GM19240 (cell line): Measurements from ENCODE around the gene PABPN1.
A peak's percentile ranks its signal among the peaks of the same experiment; 100 is the strongest.
"Not testable (repeated sequence)": the region's sequence is repeated elsewhere in the genome, so short reads cannot be mapped to it uniquely, and the experiment has no call there.

ENCODE experiments used
- DNase-seq: peaks from one replicate; pipeline ENCODE4 v3.0.0; 2011; ENCODE audit warnings: low spot score; ENCODE audit not compliant: insufficient read length

The PABPN1 gene

DNA sequence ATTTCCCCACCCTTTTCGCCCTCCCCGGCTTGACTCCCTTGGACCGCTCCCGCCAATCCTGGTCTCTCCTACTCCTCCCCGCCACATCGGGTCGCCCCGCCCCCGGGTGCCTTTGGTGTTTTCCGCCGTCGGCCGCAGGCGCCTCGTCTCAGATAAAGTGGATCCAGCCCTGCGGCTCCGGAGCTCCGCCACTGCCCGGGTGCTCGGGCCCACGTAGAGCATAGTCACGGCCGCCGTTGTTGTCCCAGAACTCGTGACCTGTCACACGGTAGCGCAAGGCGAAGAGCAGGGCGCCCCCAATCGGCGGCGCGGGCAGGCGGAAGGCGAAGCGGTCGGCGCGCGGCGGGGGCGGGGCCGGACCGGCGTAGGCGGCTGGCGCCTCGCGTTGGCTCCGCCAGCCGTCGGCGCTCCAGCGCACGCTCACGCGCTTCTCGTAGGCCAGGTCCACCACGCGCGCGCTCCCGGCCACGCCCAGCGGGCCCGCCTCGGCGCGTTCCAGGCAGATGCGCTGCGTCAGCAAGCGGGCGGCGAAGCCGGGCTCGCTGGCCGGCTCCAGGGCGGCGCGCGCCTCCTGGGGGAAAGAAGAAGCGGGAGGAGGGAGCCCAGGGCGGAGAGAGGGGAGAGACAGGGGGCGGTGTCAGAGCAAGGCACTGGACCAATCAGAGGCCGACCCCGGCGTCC lies 19.8 kb upstream of the PABPN1 start:
- peak; percentile 93 for DNase-seq

DNA sequence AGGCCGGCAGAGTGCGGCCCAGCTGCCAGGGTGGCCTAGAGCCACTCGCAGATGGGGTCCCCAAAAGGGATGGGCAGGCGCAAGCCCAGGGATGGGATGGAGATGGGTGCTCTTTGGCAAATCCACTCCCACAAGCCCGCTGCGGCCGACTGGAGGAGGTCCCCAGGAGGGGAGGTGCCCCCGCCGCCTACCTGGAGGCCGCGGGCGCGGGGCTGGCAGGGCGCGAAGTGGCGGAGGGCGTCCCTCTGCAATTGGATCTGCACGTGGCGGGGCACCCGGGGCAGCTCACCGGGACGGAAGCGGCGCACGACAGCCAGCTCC lies 19.3 kb upstream of the PABPN1 start:
- no peak for DNase-seq

DNA sequence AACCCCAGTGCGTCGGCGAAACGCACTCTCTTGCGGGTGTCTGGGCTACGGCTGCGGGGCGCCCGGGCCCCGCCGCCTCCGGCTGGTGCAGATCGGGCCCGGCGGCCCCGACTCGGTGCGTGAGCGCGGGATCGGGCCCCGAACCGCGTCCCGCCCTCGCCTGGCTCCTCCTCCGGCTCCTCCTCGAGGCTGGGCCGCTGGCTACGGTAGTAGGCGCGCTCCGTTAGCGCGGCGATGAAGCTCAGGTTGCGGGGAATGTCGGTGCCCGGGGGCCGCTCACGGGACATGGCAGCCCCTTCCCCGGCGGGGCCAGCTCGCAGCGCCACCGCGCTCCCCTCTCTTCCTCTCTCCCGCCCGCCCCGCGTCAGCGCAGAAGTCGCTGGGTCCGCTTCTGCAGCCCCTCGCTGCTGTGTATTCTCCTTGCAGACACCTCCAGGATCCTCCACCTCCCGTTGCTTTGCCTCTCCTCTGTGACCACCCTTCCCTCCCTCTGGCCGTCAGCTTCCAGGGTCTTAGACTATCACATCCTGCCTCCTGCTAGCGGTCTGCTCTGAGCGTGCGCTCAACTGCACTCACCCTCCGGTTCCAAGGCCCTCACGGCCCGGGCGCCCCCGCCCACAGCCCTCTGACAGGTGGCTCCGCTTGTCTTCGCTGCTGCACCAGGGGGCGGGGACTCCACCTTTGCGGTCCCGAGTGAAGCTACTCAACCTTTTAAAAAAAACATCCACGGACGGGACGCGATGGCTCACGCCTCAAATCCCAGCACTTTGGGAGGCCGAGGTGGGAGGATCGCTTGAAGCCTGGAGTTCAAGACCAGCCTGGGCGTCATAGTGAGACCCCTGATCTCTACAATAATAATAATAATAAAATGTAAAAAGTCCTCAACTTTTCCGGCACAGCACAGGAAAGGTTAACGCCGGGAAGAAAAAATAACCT lies 18.7 kb upstream of the PABPN1 start, which contains the start of gene PPP1R3E:
PPP1R3E (minus strand) TSS at position 570 of the 936 bp plus-strand sequence; CDS start at position 287, 283 bp downstream.
- no peak for DNase-seq

DNA sequence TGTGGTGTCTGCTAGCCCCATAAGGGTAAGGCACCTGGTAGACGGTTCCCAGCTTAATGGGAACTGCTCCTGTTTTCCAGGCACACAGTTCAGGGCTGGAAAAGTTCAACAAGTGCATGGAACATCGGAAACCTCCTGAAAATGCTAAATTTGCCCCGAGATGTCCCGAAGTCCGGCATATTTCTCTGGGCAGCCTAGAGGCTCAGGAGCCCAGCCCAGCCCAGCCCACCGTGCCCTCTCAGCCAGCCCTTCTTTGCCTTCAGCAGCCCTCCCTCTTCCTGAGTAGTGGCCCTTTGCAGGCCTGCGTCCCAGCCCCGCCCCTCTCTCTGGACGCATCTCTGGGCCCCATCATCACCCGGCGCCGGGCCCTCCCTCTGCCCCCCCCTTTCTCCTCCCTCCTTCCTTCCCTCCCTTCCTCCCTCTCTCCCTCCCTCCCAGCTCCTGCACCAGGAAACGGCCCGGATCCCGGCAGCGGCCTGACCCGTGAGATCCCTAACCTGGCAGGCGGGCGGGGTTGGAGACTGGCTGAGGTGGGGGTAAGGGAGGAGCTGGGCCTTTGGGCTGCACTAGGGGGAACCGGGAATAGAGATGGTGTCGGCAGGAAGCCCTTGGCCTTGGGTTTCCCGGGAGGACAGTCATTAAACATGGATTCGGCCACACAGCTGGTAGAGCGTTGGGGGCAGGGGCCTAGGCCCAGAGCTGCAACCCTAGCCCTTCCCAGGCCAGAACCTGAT lies 14.7 kb upstream of the PABPN1 start, which contains the start of gene BCL2L2:
BCL2L2 (plus strand) TSS at position 422 of the 734 bp plus-strand sequence. CDS start 935 bp downstream, outside the sequence.
- no peak for DNase-seq

DNA sequence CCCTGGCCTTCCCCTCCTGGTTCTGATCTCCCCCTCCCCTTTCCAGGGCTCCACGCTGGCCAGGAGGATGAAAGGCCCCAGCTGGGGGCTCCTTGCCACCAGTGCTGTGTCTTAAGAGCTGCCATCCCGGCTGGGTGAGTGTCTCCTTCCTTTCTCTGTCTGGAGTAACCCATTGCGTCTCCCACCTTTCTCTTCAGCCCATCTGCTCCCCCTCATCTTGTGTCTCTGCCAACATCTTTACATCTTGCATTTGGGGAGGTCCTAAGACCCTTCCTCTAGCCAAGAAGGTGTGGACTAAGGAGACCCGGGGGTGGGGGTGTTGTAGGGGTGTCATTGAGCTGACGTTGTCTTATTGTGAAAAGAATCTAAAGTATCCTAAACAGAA lies 14.1 kb upstream of the PABPN1 start:
- no peak for DNase-seq

DNA sequence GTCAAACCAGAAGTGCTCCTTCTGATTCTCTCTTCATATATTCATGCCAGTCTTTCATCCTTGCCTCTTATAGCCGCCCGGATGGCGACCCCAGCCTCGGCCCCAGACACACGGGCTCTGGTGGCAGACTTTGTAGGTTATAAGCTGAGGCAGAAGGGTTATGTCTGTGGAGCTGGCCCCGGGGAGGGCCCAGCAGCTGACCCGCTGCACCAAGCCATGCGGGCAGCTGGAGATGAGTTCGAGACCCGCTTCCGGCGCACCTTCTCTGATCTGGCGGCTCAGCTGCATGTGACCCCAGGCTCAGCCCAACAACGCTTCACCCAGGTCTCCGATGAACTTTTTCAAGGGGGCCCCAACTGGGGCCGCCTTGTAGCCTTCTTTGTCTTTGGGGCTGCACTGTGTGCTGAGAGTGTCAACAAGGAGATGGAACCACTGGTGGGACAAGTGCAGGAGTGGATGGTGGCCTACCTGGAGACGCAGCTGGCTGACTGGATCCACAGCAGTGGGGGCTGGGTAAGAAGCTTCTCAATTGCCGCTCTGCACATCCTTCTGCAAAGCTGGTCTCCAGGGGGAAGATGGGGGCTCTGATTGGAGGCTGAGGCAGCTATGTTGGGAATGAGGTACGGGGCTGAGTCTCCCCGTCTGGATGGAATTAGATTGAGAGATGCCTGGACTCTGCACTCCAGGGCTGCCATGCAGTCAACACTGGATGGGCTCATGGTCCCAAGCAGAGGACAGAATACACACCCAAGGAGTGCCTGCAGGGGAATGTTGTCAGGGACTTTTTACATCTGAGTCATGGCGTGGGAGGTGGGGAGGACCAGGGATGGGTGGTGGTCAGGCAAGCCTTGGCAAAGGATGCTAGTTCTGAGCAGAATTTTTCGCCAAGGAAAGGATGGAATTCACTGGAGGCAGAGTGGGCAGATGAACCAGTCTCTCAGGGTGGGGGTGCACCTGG lies 13.3 kb upstream of the PABPN1 start:
- no peak for DNase-seq

DNA sequence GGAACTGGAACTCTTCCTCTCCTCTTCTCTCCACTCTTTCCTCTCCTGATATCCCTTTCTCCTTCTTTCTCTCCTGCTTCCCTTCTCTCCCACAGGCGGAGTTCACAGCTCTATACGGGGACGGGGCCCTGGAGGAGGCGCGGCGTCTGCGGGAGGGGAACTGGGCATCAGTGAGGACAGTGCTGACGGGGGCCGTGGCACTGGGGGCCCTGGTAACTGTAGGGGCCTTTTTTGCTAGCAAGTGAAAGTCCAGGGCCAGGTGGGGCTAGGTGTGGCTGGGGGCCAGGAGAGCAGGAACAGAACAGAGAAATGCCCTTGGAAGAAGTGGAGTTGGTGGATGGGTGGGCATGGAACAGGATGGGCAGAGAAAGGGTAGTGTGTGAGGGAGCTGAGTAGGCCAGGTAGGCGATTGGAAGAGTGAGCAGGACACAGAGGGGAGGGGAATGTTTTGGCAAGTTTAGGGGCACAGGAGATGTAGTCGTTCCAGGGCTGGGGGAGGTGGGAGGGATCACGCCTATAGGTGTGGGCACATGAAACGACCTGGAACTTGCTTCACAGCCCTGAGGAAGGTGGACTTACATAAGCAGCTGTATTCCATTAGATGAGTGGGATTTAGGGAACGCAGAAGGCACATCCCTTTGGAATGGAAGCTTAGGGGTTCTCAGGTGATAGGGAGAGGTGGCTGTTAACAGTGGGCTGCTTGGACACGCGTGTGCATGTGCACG lies 12.4 kb upstream of the PABPN1 start:
- DNase-seq, result no peak

DNA sequence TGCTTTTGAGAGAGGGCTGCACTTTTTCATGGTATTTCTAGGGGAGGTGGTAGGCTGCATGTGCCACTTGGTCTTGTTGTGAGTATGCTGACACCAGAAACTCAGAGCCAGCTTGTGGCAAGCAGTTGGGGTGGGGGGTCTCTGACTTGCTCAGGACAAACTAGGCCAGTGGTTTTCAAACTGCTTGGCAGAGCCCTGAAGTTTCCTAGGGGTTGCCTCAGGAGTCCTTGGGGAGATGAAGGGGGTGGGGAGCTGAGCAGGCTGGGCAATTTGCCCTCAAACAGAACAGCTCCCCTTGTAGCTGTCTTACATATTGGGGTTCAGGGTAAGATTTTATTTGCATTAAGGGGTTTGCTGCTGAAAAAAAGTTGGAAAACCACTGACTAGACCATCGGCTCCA lies 10.7 kb upstream of the PABPN1 start:
- DNase-seq, result no peak

DNA sequence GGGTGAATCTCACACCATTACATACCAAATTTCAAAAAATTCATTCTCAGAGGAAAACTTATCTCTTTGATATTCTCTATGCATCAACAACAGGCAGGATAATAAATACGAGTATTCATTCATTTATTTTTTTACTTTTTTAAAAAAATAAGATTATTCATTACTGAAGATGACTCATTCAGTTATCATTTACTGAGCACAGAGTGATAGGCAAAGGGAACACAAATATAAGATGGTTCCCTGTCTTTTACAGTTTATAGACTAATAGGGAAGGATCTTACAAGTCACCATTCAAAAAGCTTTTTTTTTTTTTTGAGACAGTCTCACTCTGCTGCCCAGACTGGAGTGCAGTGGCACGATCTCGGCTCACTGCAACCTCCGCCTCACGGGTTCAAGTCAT lies 5.0 kb upstream of the PABPN1 start:
- DNase-seq, result no peak

DNA sequence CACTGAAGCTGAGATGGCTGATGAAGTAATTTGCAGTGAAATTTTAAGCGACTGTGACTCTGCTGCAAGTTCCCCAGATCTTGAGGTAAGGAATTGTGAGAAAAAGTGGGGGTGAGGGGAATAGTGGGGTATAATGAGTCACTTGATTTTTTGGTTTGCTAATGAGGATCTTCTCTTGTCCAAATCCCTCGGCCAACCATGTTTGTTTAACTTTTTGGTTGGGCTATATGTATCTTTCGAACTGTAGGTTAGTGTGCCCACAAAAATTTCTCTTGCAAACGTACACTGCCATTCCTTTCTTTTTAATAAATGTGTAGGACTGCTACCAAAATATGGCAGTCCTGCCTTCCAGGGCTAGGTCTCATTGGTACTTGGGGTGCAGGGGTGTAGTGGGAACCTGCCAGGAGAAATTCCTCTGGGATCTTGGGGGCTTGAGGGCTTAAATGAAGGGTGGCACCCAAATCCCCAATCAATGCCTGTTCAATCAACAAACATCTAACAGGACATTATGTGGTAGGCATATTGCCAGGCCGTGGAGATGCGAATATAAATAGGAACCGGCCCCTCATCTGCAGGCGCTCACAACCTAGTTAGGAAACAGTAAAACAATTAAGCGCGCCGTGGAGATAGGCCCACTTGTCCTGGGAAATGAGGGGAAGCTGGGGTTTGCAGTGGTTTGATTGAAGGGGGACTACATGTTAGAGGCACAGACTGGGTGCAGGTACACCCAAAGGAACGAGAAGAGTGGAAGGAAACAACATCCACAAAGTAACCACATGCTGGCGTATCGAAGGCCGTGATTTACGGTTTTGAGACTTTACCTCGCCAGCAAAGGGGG lies 1.3 kb upstream of the PABPN1 start:
- no peak for DNase-seq

DNA sequence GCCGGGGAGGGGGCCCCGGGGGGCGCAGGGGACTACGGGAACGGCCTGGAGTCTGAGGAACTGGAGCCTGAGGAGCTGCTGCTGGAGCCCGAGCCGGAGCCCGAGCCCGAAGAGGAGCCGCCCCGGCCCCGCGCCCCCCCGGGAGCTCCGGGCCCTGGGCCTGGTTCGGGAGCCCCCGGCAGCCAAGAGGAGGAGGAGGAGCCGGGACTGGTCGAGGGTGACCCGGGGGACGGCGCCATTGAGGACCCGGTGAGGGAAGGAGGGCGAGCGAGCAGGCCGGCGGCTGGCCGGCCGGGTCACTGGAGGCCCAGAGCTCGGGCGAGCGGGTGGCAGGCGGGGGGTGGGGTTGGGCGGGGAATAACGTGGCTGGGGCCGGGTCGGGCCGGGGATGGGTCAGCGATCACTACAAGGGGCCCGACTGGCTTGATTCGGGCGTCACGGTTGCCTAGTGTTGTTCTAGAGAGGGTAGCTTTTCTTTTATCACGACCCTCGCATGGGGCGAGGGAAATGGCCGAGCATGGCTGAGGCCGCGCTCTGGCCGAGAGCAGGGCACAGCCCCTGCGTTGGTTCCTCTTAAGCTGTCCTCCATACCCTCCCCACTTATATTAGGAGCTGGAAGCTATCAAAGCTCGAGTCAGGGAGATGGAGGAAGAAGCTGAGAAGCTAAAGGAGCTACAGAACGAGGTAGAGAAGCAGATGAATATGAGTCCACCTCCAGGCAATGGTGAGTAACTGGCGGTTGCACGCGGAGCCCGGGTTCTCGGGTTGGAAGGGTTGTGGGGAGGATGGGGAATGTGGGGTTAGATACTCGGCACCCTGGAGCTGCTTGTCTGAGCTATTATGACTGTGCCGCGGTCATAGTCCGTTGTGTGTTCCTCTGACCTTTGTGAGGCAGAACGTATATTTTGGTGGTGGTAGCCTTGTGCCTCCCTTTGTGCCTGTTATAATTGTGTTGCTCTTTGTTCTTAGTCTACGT lies 603 bp downstream of the PABPN1 start:
- no peak for DNase-seq

DNA sequence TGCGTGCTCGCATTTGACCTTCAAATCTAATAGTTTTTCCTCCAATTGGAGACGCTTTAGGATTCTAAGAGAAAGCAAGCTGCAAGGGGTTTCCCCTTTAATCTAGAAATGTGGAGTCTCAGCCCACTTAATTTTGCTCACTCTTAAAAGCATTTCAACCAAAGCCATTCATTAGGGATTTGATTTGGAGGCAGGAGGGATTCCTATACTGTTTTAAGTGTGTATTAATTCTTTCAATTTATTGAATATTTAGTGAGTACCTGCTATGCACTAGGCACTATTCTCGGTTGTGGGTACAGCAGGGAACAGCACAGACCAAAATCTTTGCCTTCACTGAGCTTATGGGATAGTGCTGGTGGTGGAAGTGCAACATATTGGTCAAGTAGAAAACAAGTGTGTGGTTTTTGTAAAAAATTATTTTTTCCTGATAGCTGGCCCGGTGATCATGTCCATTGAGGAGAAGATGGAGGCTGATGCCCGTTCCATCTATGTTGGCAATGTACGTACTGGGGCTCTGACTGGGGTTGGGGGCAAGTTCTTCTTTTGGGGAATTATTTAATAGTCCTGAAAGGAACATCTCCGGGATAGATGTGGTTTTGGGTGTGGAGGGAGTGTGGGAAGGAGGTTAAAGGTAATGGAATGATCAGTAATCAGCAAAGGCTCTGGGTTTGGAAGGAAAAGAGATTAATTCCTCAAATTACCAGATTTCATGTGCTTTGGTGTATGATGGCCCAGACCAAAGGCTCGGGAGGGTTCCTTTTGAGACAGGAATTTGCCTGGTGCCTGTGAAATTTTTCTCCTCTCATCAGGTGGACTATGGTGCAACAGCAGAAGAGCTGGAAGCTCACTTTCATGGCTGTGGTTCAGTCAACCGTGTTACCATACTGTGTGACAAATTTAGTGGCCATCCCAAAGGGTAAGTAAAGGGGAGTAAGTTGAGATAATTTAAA lies 1.6 kb downstream of the PABPN1 start:
- no peak for DNase-seq

DNA sequence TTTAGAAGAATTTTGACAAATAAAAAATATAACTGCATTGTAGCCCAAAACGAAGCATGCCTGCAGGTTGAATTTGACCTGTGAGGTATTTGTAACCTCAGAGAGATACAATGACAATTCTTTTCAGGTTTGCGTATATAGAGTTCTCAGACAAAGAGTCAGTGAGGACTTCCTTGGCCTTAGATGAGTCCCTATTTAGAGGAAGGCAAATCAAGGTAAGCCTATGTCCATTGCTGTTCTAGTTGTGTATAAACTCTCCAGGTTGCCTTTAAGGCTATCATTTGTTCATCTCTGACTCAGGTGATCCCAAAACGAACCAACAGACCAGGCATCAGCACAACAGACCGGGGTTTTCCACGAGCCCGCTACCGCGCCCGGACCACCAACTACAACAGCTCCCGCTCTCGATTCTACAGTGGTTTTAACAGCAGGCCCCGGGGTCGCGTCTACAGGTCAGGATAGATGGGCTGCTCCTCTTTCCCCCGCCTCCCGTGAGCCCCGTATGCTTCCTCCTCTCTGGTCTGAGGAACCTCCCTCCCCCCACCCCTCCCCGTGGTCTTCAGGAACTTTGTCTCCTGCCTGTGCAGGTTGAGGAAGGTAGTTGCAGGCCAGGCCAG lies 2.7 kb downstream of the PABPN1 start:
- DNase-seq, result no peak

DNA sequence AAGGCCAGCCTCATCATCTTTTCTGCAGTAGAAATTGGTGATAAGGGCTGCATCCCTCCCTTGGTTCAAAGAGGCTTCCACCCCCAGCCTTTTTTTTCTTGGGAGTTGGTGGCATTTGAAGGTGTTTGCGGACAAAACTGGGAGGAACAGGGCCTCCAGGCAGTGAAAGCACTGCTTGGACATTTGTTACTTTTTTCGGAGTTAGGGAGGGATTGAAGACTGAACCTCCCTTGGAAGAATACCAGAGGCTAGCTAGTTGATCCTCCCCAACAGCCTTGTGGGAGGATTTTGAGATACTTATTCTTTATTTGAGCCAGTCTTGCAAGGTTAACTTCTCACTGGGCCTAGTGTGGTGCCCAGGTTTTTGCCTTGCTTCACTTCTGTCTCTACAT lies 3.2 kb downstream of the PABPN1 start:
- DNase-seq, result no peak

DNA sequence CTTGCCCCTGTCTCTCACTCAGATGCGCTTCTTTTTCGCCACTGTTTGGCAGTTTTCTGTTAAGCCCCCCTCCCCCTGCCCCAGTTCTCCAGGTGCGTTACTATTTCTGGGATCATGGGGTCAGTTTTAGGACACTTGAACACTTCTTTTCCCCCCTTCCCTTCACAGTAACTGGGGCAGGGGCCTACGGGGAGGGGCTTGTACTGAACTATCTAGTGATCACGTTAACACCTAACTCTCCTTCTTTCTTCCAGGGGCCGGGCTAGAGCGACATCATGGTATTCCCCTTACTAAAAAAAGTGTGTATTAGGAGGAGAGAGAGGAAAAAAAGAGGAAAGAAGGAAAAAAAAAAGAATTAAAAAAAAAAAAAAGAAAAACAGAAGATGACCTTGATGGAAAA lies 3.7 kb downstream of the PABPN1 start:
- DNase-seq, result no peak

DNA sequence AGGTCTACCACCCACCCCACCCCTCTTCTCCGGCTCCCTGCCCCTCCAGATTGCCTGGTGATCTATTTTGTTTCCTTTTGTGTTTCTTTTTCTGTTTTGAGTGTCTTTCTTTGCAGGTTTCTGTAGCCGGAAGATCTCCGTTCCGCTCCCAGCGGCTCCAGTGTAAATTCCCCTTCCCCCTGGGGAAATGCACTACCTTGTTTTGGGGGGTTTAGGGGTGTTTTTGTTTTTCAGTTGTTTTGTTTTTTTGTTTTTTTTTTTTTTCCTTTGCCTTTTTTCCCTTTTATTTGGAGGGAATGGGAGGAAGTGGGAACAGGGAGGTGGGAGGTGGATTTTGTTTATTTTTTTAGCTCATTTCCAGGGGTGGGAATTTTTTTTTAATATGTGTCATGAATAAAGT lies 4.5 kb downstream of the PABPN1 start:
- DNase-seq, result not testable (repeated sequence)
